Measurements from ENCODE around the gene SCFD2. TPM values are rescaled to one million over a fixed set of nuclear protein-coding genes. Genes with fewer than 3 reads are reported as not detected.

Gene SCFD2
- total RNA-seq, 1 experiment from 2014 or later: 12.4 TPM

DNA sequence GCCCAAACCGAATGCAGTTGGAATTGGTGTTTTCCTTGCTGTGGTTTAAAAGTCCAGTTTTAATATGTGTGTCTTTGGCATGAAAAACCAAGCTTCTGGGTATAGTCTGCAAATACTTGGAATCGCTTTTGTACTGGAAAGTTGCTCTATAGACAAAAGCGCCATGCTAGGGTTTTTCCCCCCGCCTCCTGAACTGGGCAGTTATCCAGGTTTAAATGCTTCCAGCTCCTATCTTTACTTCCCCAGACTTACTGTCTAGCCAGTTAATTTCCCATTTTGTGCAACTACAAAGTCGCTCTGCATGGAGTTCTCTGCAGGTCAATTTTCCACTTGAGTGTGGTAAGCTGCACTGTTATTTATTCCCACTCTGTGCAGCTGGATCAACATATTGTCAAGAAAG lies 501.1 kb downstream of the SCFD2 start:
- Mint-ChIP-seq H3K27me3 (ENCODE audit: low read depth) (no peaks in the 10 kb centered on the region), H3K27ac (peak overlapping the region; percentile 91), H3K4me3 (peak overlapping the region; percentile 90), H3K4me1 (peaks cover 84% of the 10 kb centered on the region), H3K36me3 (peaks cover 47% of the 10 kb centered on the region), H3K9me3 (no peaks in the 10 kb centered on the region)
- ATAC-seq: no peak
- TF ChIP-seq FOXP1 (CRISPR knock-in tag; IDR thresholded peaks at IDR 0.05; ENCODE audit: borderline replicate concordance) (no peak), NFATC4 (CRISPR knock-in tag; IDR thresholded peaks at IDR 0.05) (no peak), ESRRA (CRISPR knock-in tag; IDR thresholded peaks at IDR 0.05; ENCODE audit: borderline replicate concordance) (no peak), TEAD4 (CRISPR knock-in tag; IDR thresholded peaks at IDR 0.05) (no peak), CREB1 (CRISPR knock-in tag; IDR thresholded peaks at IDR 0.05) (no peak), KAT7 (CRISPR knock-in tag; IDR thresholded peaks at IDR 0.05; ENCODE audit: borderline replicate concordance) (no peak)
- TF ChIP-seq, protein P1, sequence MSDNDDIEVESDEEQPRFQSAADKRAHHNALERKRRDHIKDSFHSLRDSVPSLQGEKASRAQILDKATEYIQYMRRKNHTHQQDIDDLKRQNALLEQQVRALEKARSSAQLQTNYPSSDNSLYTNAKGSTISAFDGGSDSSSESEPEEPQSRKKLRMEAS (CRISPR knock-in tag; IDR thresholded peaks at IDR 0.05): no peak
- TF ChIP-seq, protein P2, sequence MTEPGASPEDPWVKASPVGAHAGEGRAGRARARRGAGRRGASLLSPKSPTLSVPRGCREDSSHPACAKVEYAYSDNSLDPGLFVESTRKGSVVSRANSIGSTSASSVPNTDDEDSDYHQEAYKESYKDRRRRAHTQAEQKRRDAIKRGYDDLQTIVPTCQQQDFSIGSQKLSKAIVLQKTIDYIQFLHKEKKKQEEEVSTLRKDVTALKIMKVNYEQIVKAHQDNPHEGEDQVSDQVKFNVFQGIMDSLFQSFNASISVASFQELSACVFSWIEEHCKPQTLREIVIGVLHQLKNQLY (CRISPR knock-in tag; IDR thresholded peaks at IDR 0.05): no peak
- TF ChIP-seq, protein P3, sequence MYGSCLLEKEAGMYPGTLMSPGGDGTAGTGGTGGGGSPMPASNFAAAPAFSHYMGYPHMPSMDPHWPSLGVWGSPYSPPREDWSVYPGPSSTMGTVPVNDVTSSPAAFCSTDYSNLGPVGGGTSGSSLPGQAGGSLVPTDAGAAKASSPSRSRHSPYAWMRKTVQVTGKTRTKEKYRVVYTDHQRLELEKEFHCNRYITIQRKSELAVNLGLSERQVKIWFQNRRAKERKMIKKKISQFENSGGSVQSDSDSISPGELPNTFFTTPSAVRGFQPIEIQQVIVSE (CRISPR knock-in tag; IDR thresholded peaks at IDR 0.05; ENCODE audit: borderline replicate concordance): no peak
- TF ChIP-seq, protein P4, sequence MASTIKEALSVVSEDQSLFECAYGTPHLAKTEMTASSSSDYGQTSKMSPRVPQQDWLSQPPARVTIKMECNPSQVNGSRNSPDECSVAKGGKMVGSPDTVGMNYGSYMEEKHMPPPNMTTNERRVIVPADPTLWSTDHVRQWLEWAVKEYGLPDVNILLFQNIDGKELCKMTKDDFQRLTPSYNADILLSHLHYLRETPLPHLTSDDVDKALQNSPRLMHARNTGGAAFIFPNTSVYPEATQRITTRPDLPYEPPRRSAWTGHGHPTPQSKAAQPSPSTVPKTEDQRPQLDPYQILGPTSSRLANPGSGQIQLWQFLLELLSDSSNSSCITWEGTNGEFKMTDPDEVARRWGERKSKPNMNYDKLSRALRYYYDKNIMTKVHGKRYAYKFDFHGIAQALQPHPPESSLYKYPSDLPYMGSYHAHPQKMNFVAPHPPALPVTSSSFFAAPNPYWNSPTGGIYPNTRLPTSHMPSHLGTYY (CRISPR knock-in tag; IDR thresholded peaks at IDR 0.05): no peak
- TF ChIP-seq, protein P5, sequence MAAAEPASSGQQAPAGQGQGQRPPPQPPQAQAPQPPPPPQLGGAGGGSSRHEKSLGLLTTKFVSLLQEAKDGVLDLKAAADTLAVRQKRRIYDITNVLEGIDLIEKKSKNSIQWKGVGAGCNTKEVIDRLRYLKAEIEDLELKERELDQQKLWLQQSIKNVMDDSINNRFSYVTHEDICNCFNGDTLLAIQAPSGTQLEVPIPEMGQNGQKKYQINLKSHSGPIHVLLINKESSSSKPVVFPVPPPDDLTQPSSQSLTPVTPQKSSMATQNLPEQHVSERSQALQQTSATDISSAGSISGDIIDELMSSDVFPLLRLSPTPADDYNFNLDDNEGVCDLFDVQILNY (CRISPR knock-in tag; IDR thresholded peaks at IDR 0.05): no peak
- TF ChIP-seq, protein P6, sequence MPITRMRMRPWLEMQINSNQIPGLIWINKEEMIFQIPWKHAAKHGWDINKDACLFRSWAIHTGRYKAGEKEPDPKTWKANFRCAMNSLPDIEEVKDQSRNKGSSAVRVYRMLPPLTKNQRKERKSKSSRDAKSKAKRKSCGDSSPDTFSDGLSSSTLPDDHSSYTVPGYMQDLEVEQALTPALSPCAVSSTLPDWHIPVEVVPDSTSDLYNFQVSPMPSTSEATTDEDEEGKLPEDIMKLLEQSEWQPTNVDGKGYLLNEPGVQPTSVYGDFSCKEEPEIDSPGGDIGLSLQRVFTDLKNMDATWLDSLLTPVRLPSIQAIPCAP (CRISPR knock-in tag; IDR thresholded peaks at IDR 0.05): no peak
- CTCF ChIA-PET: interaction anchor here (0.6 to 1.2 kb wide), 4 partner anchors 9 to 53 kb away, joined by 3 read pairs; no protein-coding TSS in a partner anchor
- POLR2A ChIA-PET: no interaction called here
- DNase-seq (ENCODE audit: low spot score): no peak

DNA sequence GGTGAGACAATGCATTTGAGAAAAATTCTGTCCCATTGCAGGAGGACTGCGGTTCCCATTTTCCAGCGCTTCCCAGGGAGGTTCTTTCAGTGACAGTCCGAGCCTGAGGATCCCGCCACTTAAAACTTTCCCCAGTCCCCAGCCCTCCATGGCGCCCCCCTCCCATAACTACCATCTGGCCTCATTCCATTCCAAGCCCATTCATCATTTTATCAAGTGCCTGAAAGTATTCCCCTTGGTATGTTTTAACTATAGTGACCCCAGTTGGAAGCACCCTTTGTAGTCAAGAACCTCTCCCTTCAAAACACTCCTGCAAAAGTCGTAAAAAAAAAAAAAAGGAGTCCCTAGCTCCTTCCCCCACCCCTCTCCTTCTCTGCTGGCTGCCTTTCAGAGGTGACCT lies 502.5 kb downstream of the SCFD2 start:
- H3K27ac Mint-ChIP-seq: peak overlapping the region; percentile 80
- peaks cover 56% of the 10 kb centered on the region for H3K36me3 Mint-ChIP-seq
- DNase-seq (ENCODE audit: low spot score) (no peak), ATAC-seq (no peak)
- H3K9me3 Mint-ChIP-seq: peaks cover 9% of the 10 kb centered on the region
- ChIA-PET POLR2A (interaction anchor here (0.8 to 1.8 kb wide), 2 partner anchors 10 to 146 kb away, joined by 3 to 7 read pairs; no protein-coding TSS in a partner anchor), CTCF (interaction anchor here (1.1 kb wide), 1 partner anchor 20 kb away, joined by 3 read pairs; no protein-coding TSS in a partner anchor)
- peak overlapping the region; percentile 90 for H3K4me3 Mint-ChIP-seq
- peaks cover 78% of the 10 kb centered on the region for H3K4me1 Mint-ChIP-seq
- H3K27me3 Mint-ChIP-seq (ENCODE audit: low read depth): no peaks in the 10 kb centered on the region
- no peak for TF ChIP-seq SP1 (CRISPR knock-in tag; conservative IDR thresholded peaks at IDR 0.05)
- TF ChIP-seq ZNF423 (CRISPR knock-in tag; IDR thresholded peaks at IDR 0.05): no peak
- TF ChIP-seq GRHL2 (CRISPR knock-in tag; IDR thresholded peaks at IDR 0.05; ENCODE audit: insufficient replicate concordance, severe bottlenecking): no peak
- TF ChIP-seq, protein P7, sequence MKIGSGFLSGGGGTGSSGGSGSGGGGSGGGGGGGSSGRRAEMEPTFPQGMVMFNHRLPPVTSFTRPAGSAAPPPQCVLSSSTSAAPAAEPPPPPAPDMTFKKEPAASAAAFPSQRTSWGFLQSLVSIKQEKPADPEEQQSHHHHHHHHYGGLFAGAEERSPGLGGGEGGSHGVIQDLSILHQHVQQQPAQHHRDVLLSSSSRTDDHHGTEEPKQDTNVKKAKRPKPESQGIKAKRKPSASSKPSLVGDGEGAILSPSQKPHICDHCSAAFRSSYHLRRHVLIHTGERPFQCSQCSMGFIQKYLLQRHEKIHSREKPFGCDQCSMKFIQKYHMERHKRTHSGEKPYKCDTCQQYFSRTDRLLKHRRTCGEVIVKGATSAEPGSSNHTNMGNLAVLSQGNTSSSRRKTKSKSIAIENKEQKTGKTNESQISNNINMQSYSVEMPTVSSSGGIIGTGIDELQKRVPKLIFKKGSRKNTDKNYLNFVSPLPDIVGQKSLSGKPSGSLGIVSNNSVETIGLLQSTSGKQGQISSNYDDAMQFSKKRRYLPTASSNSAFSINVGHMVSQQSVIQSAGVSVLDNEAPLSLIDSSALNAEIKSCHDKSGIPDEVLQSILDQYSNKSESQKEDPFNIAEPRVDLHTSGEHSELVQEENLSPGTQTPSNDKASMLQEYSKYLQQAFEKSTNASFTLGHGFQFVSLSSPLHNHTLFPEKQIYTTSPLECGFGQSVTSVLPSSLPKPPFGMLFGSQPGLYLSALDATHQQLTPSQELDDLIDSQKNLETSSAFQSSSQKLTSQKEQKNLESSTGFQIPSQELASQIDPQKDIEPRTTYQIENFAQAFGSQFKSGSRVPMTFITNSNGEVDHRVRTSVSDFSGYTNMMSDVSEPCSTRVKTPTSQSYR (CRISPR knock-in tag; IDR thresholded peaks at IDR 0.05): no peak
- no peak for TF ChIP-seq TCF7 (CRISPR knock-in tag; IDR thresholded peaks at IDR 0.05; ENCODE audit: low read depth)
- TF ChIP-seq, protein P8, sequence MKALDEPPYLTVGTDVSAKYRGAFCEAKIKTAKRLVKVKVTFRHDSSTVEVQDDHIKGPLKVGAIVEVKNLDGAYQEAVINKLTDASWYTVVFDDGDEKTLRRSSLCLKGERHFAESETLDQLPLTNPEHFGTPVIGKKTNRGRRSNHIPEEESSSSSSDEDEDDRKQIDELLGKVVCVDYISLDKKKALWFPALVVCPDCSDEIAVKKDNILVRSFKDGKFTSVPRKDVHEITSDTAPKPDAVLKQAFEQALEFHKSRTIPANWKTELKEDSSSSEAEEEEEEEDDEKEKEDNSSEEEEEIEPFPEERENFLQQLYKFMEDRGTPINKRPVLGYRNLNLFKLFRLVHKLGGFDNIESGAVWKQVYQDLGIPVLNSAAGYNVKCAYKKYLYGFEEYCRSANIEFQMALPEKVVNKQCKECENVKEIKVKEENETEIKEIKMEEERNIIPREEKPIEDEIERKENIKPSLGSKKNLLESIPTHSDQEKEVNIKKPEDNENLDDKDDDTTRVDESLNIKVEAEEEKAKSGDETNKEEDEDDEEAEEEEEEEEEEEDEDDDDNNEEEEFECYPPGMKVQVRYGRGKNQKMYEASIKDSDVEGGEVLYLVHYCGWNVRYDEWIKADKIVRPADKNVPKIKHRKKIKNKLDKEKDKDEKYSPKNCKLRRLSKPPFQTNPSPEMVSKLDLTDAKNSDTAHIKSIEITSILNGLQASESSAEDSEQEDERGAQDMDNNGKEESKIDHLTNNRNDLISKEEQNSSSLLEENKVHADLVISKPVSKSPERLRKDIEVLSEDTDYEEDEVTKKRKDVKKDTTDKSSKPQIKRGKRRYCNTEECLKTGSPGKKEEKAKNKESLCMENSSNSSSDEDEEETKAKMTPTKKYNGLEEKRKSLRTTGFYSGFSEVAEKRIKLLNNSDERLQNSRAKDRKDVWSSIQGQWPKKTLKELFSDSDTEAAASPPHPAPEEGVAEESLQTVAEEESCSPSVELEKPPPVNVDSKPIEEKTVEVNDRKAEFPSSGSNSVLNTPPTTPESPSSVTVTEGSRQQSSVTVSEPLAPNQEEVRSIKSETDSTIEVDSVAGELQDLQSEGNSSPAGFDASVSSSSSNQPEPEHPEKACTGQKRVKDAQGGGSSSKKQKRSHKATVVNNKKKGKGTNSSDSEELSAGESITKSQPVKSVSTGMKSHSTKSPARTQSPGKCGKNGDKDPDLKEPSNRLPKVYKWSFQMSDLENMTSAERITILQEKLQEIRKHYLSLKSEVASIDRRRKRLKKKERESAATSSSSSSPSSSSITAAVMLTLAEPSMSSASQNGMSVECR (CRISPR knock-in tag; IDR thresholded peaks at IDR 0.05; ENCODE audit: borderline replicate concordance): no peak
- TF ChIP-seq EMX1 (CRISPR knock-in tag; IDR thresholded peaks at IDR 0.05): no peak
- TF ChIP-seq ATF1 (CRISPR knock-in tag; IDR thresholded peaks at IDR 0.05): no peak
- TF ChIP-seq CREM (CRISPR knock-in tag; IDR thresholded peaks at IDR 0.05): no peak
- TF ChIP-seq MYBL2 (CRISPR knock-in tag; IDR thresholded peaks at IDR 0.05): no peak
- TF ChIP-seq NR1H2 (CRISPR knock-in tag; IDR thresholded peaks at IDR 0.05): no peak
- no peak for TF ChIP-seq IRF2 (CRISPR knock-in tag; IDR thresholded peaks at IDR 0.05; ENCODE audit: borderline replicate concordance, low read depth)
- TF ChIP-seq, protein P1 (CRISPR knock-in tag; IDR thresholded peaks at IDR 0.05): no peak

Data from WTC11 (cell line).